HL-60/S4 treated with retinoic acid at 250 ng/mL for 4 days and 3 days (cell line): ENCODE measurements around the gene MMP15.

Experiments
- in situ Hi-C: fragments of 300-500 bp; cut with MboI; formaldehyde crosslinking; loops from 2 replicates; pipeline ENCODE4 v1.7.0; 2022; ENCODE audit warnings: low sequenced_read_pairs

The MMP15 gene

GRCh38 chr16:58034128-58034685 lies 8.7 kb downstream of the MMP15 start:
- in situ Hi-C loops, result no loop called here

- in situ Hi-C loops, result no loop called here
These were observed 9.2 kb downstream of the MMP15 start for GRCh38 chr16:58034774-58035173.

- in situ Hi-C loops, result no loop called here
These were observed 10.0 kb downstream of the MMP15 start for GRCh38 chr16:58035356-58036170.

GRCh38 chr16:58036943-58037342 lies 11.4 kb downstream of the MMP15 start:
- in situ Hi-C loops, result no loop called here

- in situ Hi-C loops, result no loop called here
These were observed 12.0 kb downstream of the MMP15 start for GRCh38 chr16:58037365-58038057.

GRCh38 chr16:58038219-58038641 lies 12.7 kb downstream of the MMP15 start:
- in situ Hi-C loops, result no loop called here

- in situ Hi-C loops, result no loop called here
These were observed 14.4 kb downstream of the MMP15 start for GRCh38 chr16:58039829-58040495.

GRCh38 chr16:58040496-58040846 lies 14.9 kb downstream of the MMP15 start:
- in situ Hi-C loops, result no loop called here

- in situ Hi-C loops, result no loop called here
These were observed 15.5 kb downstream of the MMP15 start for GRCh38 chr16:58040945-58041627.

GRCh38 chr16:58041628-58041955 lies 16.0 kb downstream of the MMP15 start:
- in situ Hi-C loops, result no loop called here

- in situ Hi-C loops, result no loop called here
These were observed 16.7 kb downstream of the MMP15 start for GRCh38 chr16:58042001-58042885.

- in situ Hi-C loops, result no loop called here
These were observed 17.4 kb downstream of the MMP15 start for GRCh38 chr16:58042886-58043515.

GRCh38 chr16:58043571-58044155 lies 18.1 kb downstream of the MMP15 start:
- in situ Hi-C loops, result no loop called here

GRCh38 chr16:58044266-58045019 lies 18.9 kb downstream of the MMP15 start:
- in situ Hi-C loops, result no loop called here

- in situ Hi-C loops, result no loop called here
These were observed 19.5 kb downstream of the MMP15 start for GRCh38 chr16:58045096-58045495.

- in situ Hi-C loops, result no loop called here
These were observed 20.7 kb downstream of the MMP15 start for GRCh38 chr16:58046054-58046881.

- in situ Hi-C loops, result no loop called here
These were observed 21.4 kb downstream of the MMP15 start for GRCh38 chr16:58046936-58047335.
